H9 (cell line): ENCODE measurements around the gene PAXX. TPM values are rescaled to one million over a fixed set of nuclear protein-coding genes. Genes with fewer than 3 reads are reported as not detected.

Experiments
- DNase-seq: peaks from one replicate; pipeline ENCODE4 v3.0.0-alpha.2; 2017
- H2AFZ ChIP-seq: one replicate; pipeline ENCODE4 v1.6.1; 2013; ENCODE audit warnings: mild to moderate bottlenecking, low read length, control low read depth, moderate library complexity
- H2AK5ac ChIP-seq: 2 replicates; pipeline ENCODE4 v1.6.1; 2013; ENCODE audit warnings: low read length, control low read depth, mixed read lengths; ENCODE audit not compliant: insufficient read length
- H2BK120ac ChIP-seq: one replicate; pipeline ENCODE4 v1.6.1; 2013; ENCODE audit warnings: low read depth, mild to moderate bottlenecking, low read length, control low read depth, inconsistent platforms; ENCODE audit not compliant: poor library complexity, severe bottlenecking
- H2BK12ac ChIP-seq: 2 replicates; pipeline ENCODE4 v1.6.1; 2013; ENCODE audit warnings: low read length, control low read depth, mixed read lengths, low read depth; ENCODE audit not compliant: insufficient read length
- H2BK15ac ChIP-seq: 2 replicates; pipeline ENCODE4 v1.6.1; 2013; ENCODE audit warnings: low read depth, low read length, control low read depth
- H2BK20ac ChIP-seq: one replicate; pipeline ENCODE4 v1.6.1; 2013; ENCODE audit warnings: low read depth, mild to moderate bottlenecking, low read length, control low read depth, inconsistent platforms; ENCODE audit not compliant: poor library complexity, severe bottlenecking
- H2BK5ac ChIP-seq: 2 replicates; pipeline ENCODE4 v1.6.1; 2013; ENCODE audit warnings: low read length, control low read depth, mixed read lengths; ENCODE audit not compliant: insufficient read length
- H3K14ac ChIP-seq: 2 replicates; pipeline ENCODE4 v1.6.1; 2013; ENCODE audit warnings: low read length, control low read depth; ENCODE audit not compliant: insufficient read depth
- H3K18ac ChIP-seq: 2 replicates; pipeline ENCODE4 v1.6.1; 2013; ENCODE audit warnings: low read depth, mild to moderate bottlenecking, mixed read lengths, low read length, control low read depth; ENCODE audit not compliant: insufficient read length
- H3K23ac ChIP-seq: 2 replicates; pipeline ENCODE4 v1.6.1; 2013; ENCODE audit warnings: low read length, control low read depth, mixed read lengths, low read depth; ENCODE audit not compliant: insufficient read length
- H3K23me2 ChIP-seq: 2 replicates; pipeline ENCODE4 v1.6.1; 2013; ENCODE audit warnings: low read depth, mild to moderate bottlenecking, mixed read lengths, low read length, control low read depth; ENCODE audit not compliant: insufficient read length, poor library complexity, severe bottlenecking
- H3K27ac ChIP-seq: 2 replicates; pipeline ENCODE4 v1.5.1; 2013; ENCODE audit warnings: low read length, control low read depth, mixed read lengths, low read depth; ENCODE audit not compliant: insufficient read length
- H3K27me3 ChIP-seq: 2 replicates; pipeline ENCODE4 v1.6.1; 2013; ENCODE audit warnings: low read length, control low read depth, inconsistent platforms; ENCODE audit not compliant: insufficient read depth
- H3K4ac ChIP-seq: 2 replicates; pipeline ENCODE4 v1.6.1; 2013; ENCODE audit warnings: low read depth, mild to moderate bottlenecking, control low read depth, inconsistent platforms, low read length, moderate library complexity
- H3K4me1 ChIP-seq: 2 replicates; pipeline ENCODE4 v1.6.1; 2013; ENCODE audit warnings: low read length, control low read depth, inconsistent platforms; ENCODE audit not compliant: insufficient read depth
- H3K4me2 ChIP-seq: 2 replicates; pipeline ENCODE4 v1.6.1; 2013; ENCODE audit warnings: low read length, control low read depth, mixed read lengths; ENCODE audit not compliant: insufficient read length, insufficient read depth
- H3K56ac ChIP-seq: 2 replicates; pipeline ENCODE4 v1.6.1; 2013; ENCODE audit warnings: low read depth, mild to moderate bottlenecking, mixed read lengths, low read length, control low read depth; ENCODE audit not compliant: insufficient read length
- H3K79me1 ChIP-seq: 2 replicates; pipeline ENCODE4 v1.6.1; 2013; ENCODE audit warnings: low read depth, mild to moderate bottlenecking, moderate library complexity, low read length, control low read depth, inconsistent platforms; ENCODE audit not compliant: insufficient read depth, poor library complexity, severe bottlenecking
- H3K79me2 ChIP-seq: 2 replicates; pipeline ENCODE4 v1.6.1; 2013; ENCODE audit warnings: low read length, control low read depth, inconsistent platforms; ENCODE audit not compliant: insufficient read depth
- H3K9ac ChIP-seq: 2 replicates; pipeline ENCODE4 v1.6.1; 2013; ENCODE audit warnings: low read length, control low read depth, mixed read lengths; ENCODE audit not compliant: insufficient read length; ENCODE audit errors: extremely low read depth
- H3K9me3 ChIP-seq: one replicate; pipeline ENCODE4 v1.6.1; 2013; ENCODE audit warnings: low read depth, low read length, inconsistent platforms; ENCODE audit not compliant: control insufficient read depth
- H3T11ph ChIP-seq: one replicate; pipeline ENCODE4 v1.6.1; 2013; ENCODE audit warnings: mild to moderate bottlenecking, low read length, control low read depth, inconsistent platforms
- H4K20me1 ChIP-seq: one replicate; pipeline ENCODE4 v1.6.1; 2013; ENCODE audit not compliant: control insufficient read depth, insufficient read length, insufficient read depth
- H4K5ac ChIP-seq: 2 replicates; pipeline ENCODE4 v1.6.1; 2013; ENCODE audit warnings: low read depth, mild to moderate bottlenecking, mixed read lengths, low read length, control low read depth; ENCODE audit not compliant: insufficient read length
- H4K8ac ChIP-seq: replicated peaks from 2 replicates; pipeline ENCODE4 v1.6.1; 2013; ENCODE audit warnings: low read length, control low read depth, mixed read lengths, low read depth; ENCODE audit not compliant: insufficient read length
- H4K91ac ChIP-seq: 2 replicates; pipeline ENCODE4 v1.6.1; 2013; ENCODE audit warnings: low read depth, mild to moderate bottlenecking, moderate library complexity, mixed read lengths, low read length, control low read depth; ENCODE audit not compliant: insufficient read length
- H3K27ac Mint-ChIP-seq, 3 experiments: 2 replicates in 2 of 3; 3 replicates in 1 of 3; pipeline ENCODE4 v1.8.0; 2020 to 2021; ENCODE audit warnings: mixed read lengths in 3 of 3, mild to moderate bottlenecking in 1 of 3, moderate library complexity in 1 of 3
- H3K27me3 Mint-ChIP-seq: 2 replicates; pipeline ENCODE4 v1.8.0; 2021; ENCODE audit warnings: low read depth, mild to moderate bottlenecking, moderate library complexity, mixed read lengths
- H3K36me3 Mint-ChIP-seq, 3 experiments: 2 replicates in 2 of 3; 3 replicates in 1 of 3; pipeline ENCODE4 v1.8.0; 2020 to 2021; ENCODE audit warnings: low read depth in 3 of 3, mixed read lengths in 3 of 3; ENCODE audit not compliant: insufficient read depth in 1 of 3
- H3K4me1 Mint-ChIP-seq, 2 experiments: 2 replicates each; pipeline ENCODE4 v1.8.0; 2020; ENCODE audit warnings: mixed read lengths in 2 of 2
- H3K4me3 Mint-ChIP-seq, 2 experiments: 2 replicates in 1 of 2; 3 replicates in 1 of 2; pipeline ENCODE4 v1.8.0; 2020 to 2021; ENCODE audit warnings: mild to moderate bottlenecking in 2 of 2, mixed read lengths in 2 of 2, moderate library complexity in 1 of 2
- H3K9me3 Mint-ChIP-seq, 2 experiments: 2 replicates in 1 of 2; 3 replicates in 1 of 2; pipeline ENCODE4 v1.8.0; 2020; ENCODE audit warnings: mild to moderate bottlenecking in 2 of 2, mixed read lengths in 2 of 2, moderate library complexity in 1 of 2
- WGBS: extraction: QIAGEN DNeasy Blood & Tissue Kit; methylation state at CpG from one replicate; pipeline ENCODE4 v1.1.7; 2013; ENCODE audit warnings: missing lambda C conversion rate, low lambda C conversion rate, mixed read lengths; ENCODE audit not compliant: insufficient read length; ENCODE audit errors: extremely low coverage; 5-methylcytosine and 5-hydroxymethylcytosine counted together
- total RNA-seq: library from RNA; stranded (reverse); gene quantifications from 2 replicates; pipeline ENCODE4 v1.2.1, GENCODE V29; 2021
- TF ChIP-seq, protein P1 (sequence below): fragments of 200-600 bp; sonication (generic); conservative IDR thresholded peaks from 3 replicates; pipeline ENCODE4 v1.8.0; 2021; ENCODE audit warnings: antibody characterized with exemption, mild to moderate bottlenecking

PAXX gene
- total RNA-seq, 1 experiment from 2014 or later, result 51.2 TPM

DNA sequence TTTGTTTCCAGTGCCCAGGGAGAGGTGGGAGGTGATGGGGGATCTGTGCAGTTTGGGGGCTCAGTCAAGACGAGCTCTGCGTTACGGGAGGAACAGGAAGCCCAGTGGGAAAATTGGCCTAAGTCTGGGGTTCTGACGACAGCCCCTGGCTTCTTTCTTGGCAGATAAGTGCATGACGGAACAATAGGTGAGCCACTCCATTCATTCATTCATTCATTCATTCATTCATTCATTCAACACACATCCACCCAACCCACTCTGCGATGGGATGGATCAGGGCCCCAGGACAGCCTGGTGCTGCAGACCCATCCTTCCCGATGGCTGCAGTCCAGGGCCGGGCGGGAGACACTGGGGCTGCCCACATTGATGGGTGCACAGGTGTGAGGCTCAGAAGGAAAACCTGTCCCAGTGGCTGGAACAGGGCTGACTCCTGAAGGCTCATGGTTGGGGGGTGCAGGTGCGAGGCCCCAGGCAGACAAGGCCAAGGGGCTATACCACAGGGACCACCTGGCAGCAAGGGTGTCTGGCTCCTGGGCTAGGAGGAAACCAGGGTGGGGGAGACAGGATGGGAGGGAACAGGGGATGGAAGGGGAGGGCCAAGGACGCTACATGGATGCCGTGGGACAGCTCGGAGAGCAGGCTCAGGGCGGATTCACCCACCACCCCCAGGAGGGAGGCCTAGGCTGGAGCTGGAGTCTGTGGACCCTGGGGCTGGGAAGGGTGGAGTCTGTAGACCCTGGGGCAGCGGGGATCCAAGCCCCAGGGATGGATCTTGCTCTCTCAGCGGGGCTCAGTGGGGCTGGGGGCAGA, 11.3 kb upstream of the PAXX start:
- Histone ChIP-seq H3T11ph (no peak overlapping the region), H4K5ac (no peak overlapping the region), H2AFZ (no peak overlapping the region), H3K79me2 (no peaks in the 10 kb centered on the region), H2AK5ac (no peak overlapping the region), H2BK12ac (no peak overlapping the region), H2BK120ac (no peak overlapping the region), H3K79me1 (no peaks in the 10 kb centered on the region), H3K9me3 (no peaks in the 10 kb centered on the region), H3K27ac (no peak overlapping the region), H3K27me3 (no peaks in the 10 kb centered on the region), H4K91ac (no peak overlapping the region), H3K4me2 (no peak overlapping the region), H3K4me1 (no peaks in the 10 kb centered on the region; the same call in 1 of the 2 replicates), H3K56ac (no peak overlapping the region), H2BK20ac (no peak overlapping the region), H2BK15ac (no peak overlapping the region), H3K14ac (no peak overlapping the region), H3K9ac (no peak overlapping the region), H3K18ac (no peak overlapping the region), H3K4ac (no peak overlapping the region), H4K8ac (no peak overlapping the region), H3K23ac (no peak overlapping the region), H4K20me1 (no peaks in the 10 kb centered on the region), H3K23me2 (peaks cover 9% of the 10 kb centered on the region), H2BK5ac (no peak overlapping the region)
- Mint-ChIP-seq H3K4me3 (0 out of 5 replicates have a peak overlapping the region, but pooled peaks of 1 of the 2 experiments have one; percentile 10), H3K27me3 (peaks cover 7% of the 10 kb centered on the region), H3K9me3 (no peaks in the 10 kb centered on the region), H3K4me1 (peaks cover 2 to 16% of the 10 kb centered on the region in 2 experiments), H3K27ac (no peak overlapping the region), H3K36me3 (peaks cover 0 to 3% (median 0%) of the 10 kb centered on the region in 3 experiments; a peak in 1 of 7 replicates)
- DNase-seq, result no peak
- TF ChIP-seq, protein P1, sequence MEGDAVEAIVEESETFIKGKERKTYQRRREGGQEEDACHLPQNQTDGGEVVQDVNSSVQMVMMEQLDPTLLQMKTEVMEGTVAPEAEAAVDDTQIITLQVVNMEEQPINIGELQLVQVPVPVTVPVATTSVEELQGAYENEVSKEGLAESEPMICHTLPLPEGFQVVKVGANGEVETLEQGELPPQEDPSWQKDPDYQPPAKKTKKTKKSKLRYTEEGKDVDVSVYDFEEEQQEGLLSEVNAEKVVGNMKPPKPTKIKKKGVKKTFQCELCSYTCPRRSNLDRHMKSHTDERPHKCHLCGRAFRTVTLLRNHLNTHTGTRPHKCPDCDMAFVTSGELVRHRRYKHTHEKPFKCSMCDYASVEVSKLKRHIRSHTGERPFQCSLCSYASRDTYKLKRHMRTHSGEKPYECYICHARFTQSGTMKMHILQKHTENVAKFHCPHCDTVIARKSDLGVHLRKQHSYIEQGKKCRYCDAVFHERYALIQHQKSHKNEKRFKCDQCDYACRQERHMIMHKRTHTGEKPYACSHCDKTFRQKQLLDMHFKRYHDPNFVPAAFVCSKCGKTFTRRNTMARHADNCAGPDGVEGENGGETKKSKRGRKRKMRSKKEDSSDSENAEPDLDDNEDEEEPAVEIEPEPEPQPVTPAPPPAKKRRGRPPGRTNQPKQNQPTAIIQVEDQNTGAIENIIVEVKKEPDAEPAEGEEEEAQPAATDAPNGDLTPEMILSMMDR, result no peak
- no CpG with 5 or more reads among the region's 16 CpGs for WGBS
